PFSK-1 (cell line): ENCODE data around the gene NFIB.

ENCODE experiments used
- FOXP2 ChIP-seq: optimal IDR thresholded peaks from 2 replicates; pipeline ENCODE3; 2011; ENCODE audit warnings: borderline replicate concordance, control low read depth, inconsistent platforms; ENCODE audit not compliant: insufficient read depth; ENCODE audit errors: extremely low read length, extremely low read depth
- POLR2AphosphoS5 ChIP-seq: IDR thresholded peaks from 2 replicates; pipeline ENCODE4 v1.6.1; 2012; ENCODE audit warnings: low read depth, mild to moderate bottlenecking, control low read depth, low read length, moderate library complexity
- SIN3A ChIP-seq: IDR thresholded peaks from 2 replicates; pipeline ENCODE4 v1.6.1; 2012; ENCODE audit warnings: mild to moderate bottlenecking, low read length, moderate library complexity, borderline replicate concordance; ENCODE audit not compliant: insufficient read depth
- TAF1 ChIP-seq: IDR thresholded peaks from 2 replicates; pipeline ENCODE4 v1.6.1; 2012; ENCODE audit warnings: low read length, control low read depth, borderline replicate concordance; ENCODE audit not compliant: insufficient read depth
- TF ChIP-seq, protein P1 (sequence below), 2 experiments: IDR thresholded peaks; 2 replicates each; pipeline versions ENCODE4 v1.6.1 to v1.8.0; 2011 to 2012; ENCODE audit warnings: low read depth in 2 of 2, low read length in 2 of 2, control low read depth in 1 of 2, inconsistent platforms in 1 of 2, mild to moderate bottlenecking in 1 of 2, moderate library complexity in 1 of 2; ENCODE audit not compliant: insufficient read depth in 1 of 2

NFIB gene

DNA sequence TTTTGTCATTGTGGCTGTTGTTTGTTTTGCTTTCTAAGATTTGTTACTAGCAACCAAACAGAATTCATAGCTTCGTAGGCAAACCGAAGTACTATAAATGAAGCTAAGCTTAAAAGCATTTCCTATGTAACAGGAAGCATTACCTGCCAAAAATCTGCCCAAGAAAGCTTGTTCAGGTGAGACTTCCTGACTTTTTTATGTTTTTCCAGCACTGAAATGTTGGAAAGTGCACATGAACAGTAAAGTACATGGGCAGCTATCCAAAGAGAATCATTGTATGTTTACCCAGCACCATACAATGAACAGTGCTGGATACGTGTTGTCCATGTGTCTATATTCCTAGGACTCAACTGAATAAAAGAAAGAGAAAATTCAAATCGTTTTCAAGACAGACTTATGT, 247.1 kb downstream of the NFIB start:
- TF ChIP-seq, protein P1, sequence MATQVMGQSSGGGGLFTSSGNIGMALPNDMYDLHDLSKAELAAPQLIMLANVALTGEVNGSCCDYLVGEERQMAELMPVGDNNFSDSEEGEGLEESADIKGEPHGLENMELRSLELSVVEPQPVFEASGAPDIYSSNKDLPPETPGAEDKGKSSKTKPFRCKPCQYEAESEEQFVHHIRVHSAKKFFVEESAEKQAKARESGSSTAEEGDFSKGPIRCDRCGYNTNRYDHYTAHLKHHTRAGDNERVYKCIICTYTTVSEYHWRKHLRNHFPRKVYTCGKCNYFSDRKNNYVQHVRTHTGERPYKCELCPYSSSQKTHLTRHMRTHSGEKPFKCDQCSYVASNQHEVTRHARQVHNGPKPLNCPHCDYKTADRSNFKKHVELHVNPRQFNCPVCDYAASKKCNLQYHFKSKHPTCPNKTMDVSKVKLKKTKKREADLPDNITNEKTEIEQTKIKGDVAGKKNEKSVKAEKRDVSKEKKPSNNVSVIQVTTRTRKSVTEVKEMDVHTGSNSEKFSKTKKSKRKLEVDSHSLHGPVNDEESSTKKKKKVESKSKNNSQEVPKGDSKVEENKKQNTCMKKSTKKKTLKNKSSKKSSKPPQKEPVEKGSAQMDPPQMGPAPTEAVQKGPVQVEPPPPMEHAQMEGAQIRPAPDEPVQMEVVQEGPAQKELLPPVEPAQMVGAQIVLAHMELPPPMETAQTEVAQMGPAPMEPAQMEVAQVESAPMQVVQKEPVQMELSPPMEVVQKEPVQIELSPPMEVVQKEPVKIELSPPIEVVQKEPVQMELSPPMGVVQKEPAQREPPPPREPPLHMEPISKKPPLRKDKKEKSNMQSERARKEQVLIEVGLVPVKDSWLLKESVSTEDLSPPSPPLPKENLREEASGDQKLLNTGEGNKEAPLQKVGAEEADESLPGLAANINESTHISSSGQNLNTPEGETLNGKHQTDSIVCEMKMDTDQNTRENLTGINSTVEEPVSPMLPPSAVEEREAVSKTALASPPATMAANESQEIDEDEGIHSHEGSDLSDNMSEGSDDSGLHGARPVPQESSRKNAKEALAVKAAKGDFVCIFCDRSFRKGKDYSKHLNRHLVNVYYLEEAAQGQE (IDR thresholded peaks at IDR 0.05; ENCODE audit: insufficient read depth in 1 of 2, low read depth in 2 of 2, low read length in 2 of 2) = no peak
- TF ChIP-seq FOXP2 (no peak), TAF1 (no peak), SIN3A (no peak), POLR2AphosphoS5 (no peak)

DNA sequence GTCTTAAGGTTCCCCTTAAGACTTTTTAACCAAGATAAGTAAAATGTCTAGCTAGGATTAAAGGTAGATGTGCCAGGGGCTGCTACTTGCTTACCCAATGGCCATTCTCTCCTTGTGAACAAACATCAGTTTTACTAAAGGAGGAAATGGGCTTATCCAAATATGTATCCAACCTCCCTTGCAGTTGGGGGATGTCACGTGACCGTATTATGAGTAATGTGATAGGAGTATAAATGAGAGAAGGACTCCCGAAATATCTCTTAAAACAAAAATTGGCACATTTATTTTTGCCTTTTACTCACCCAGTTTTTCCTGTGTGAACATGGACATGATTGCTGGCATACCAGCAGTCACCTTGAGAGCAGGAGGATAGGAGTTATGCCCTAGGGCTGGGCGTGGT, 247.9 kb downstream of the NFIB start:
- TF ChIP-seq FOXP2 = no peak
- no peak for TF ChIP-seq POLR2AphosphoS5
- TF ChIP-seq, protein P1 (IDR thresholded peaks at IDR 0.05; ENCODE audit: insufficient read depth in 1 of 2, low read depth in 2 of 2, low read length in 2 of 2) = no peak
- no peak for TF ChIP-seq TAF1
- no peak for TF ChIP-seq SIN3A

DNA sequence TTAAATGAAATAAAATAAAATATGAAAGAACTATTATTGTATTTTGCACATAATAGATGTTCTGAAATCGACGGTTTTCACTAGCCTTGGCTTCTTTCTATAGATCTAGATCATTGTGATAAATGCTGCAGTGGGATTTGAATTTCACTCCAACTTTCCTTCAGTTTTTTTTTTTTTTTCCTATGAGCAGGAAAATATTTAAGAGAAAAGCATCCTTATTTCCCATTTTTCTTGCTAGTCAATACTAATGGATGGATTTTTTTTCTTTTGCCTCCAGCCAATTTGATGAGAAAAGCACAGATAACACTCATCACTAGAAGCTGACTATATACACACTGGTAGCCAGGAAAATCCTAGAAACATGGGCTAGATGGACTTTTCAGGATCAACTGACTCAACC, 249.0 kb downstream of the NFIB start:
- no peak for TF ChIP-seq POLR2AphosphoS5
- TF ChIP-seq FOXP2 = no peak
- no peak for TF ChIP-seq SIN3A
- TF ChIP-seq, protein P1 (IDR thresholded peaks at IDR 0.05; ENCODE audit: insufficient read depth in 1 of 2, low read depth in 2 of 2, low read length in 2 of 2) = no peak
- no peak for TF ChIP-seq TAF1

DNA sequence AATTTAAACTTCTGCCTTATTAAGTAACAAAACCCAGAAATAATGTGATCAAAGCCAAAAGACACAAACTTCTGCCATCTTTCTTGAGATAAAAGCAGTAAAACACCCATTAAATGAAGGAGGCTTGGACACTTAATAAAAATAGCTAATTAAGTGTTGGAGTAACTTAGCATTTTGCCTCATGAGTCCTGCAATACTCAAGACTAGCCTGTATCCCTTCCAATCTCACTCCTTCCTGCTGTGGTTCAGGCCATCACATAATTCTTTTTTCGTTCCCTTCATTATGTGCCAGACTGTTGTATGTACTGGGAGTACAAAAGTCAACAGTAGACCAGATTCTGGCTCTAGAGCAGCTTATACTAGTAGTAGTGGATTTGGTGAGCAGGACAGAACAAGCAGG, 250.2 kb downstream of the NFIB start:
- TF ChIP-seq TAF1 (no peak), SIN3A (no peak), POLR2AphosphoS5 (no peak), FOXP2 (no peak)
- TF ChIP-seq, protein P1 (IDR thresholded peaks at IDR 0.05; ENCODE audit: insufficient read depth in 1 of 2, low read depth in 2 of 2, low read length in 2 of 2) = no peak

DNA sequence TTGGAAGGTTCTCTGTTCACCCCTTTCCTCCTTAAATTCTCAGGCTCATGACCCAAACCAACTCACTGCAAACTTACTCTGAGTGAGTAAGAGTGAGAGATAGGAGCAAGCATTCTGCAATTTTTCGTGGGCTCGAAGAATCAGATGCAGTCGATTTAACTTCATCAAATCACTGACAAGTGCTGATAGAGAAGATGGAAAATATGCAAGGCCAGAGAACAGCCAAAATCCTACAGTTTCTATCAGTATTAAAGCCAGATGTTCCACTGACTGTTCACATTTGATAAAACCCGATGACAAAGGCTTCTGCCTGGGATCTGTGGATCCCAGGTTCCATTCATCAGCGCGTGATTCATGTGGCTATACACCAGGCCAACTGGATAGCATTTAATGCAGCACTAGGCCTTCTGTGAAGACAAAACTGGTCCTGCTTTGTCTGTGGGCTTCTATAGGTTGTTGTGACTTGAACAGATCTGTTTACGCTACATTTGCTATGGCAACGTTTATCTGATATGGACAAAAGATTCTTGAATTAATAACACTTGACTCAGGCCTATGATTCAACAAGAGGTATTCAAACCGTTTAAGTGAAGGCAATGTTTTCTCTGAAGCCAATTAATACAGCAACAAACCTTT, 251.2 kb downstream of the NFIB start:
- no peak for TF ChIP-seq FOXP2
- TF ChIP-seq, protein P1 (IDR thresholded peaks at IDR 0.05; ENCODE audit: insufficient read depth in 1 of 2, low read depth in 2 of 2, low read length in 2 of 2) = no peak
- no peak for TF ChIP-seq POLR2AphosphoS5
